HG02884 (cell line): ENCODE data around the gene NEGR1.

ENCODE experiments used
- ATAC-seq: cut with Tn5 transposase; IDR thresholded peaks from one replicate; pipeline ENCODE4 v1.9.1; 2021; ENCODE audit warnings: mild to moderate bottlenecking, moderate library complexity; ENCODE audit not compliant: unreplicated experiment

NEGR1 gene

GRCh38 chr1:71414179-71414578, 868.2 kb downstream of the NEGR1 start:
- no peak for ATAC-seq

DNA sequence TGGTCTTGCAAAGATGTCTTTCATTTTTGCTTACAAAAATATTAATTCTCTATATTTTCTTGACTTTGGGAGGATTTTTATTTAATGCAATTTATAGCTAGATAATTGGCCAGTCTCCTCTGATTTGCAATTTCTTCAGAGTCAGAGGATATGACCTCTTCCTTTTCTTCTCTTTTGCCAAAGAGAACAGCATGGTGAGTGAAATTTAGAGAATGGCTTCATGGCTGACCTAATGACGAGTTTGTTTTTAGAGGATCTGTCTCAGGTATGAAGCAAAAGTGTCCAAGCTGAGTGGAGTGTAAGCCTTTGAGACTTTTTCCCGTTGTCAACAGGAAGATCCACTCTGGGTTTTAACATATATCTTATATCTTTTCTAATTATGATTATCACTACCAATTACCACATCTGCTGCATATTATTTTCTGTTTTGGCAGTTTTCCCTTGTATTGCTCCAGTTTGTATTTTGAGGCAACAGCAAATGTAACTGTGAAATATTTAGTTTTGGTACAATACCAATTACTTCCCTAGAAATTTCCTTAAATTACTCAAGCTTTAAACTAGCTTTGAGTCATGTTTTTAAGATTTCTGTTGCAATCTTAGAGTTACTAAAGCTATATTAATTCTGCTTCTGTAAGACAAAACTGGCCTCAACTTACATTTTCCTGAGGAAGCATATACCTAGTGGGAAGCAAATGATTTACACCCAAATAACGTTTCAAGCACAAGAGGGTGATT, 868.7 kb downstream of the NEGR1 start:
- no peak for ATAC-seq

- ATAC-seq: no peak
Measured at GRCh38 chr1:71400050-71400449, 882.3 kb downstream of the NEGR1 start.

DNA sequence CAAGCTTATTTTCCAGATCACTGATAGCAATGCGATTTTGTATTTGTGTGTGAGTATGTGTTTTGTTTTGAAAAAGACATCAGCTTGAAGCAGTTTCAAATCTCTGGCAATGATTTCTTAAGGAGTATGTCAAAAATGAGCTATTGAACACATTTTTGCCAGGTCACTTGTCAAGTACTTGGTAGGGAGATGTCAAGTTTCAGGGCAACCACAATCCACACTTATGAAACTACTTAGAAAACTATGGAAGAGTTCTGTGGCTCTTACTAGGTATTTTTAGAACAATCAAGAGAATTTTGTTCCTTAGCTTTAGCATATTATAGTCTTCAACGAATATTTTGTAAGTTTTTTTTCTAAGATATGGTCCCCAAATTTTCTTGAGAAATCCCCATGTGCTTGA, 882.7 kb downstream of the NEGR1 start:
- no peak for ATAC-seq

- no peak for ATAC-seq
Measured at GRCh38 chr1:71393301-71393700, 889.0 kb downstream of the NEGR1 start.

DNA sequence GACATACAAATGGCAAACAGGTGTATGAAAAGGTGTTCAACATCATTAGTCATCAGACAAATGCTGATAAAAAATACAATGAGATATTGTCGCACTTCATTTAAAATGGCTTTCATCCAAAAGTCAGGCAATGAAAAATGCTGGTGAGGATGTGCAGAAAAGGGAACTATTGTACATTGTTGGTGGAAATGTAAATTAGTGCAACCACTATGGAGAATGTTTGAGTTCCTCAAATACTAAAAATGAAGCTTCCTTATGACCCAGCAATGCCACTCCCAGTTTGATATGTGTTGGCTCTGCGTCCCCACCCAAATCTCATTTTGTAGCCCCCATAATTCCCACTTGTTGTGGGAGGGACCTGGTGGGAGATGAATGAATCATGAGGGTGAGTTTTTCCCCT, 891.8 kb downstream of the NEGR1 start:
- ATAC-seq: no peak

GRCh38 chr1:71377886-71378285, 904.5 kb downstream of the NEGR1 start:
- ATAC-seq: no peak

DNA sequence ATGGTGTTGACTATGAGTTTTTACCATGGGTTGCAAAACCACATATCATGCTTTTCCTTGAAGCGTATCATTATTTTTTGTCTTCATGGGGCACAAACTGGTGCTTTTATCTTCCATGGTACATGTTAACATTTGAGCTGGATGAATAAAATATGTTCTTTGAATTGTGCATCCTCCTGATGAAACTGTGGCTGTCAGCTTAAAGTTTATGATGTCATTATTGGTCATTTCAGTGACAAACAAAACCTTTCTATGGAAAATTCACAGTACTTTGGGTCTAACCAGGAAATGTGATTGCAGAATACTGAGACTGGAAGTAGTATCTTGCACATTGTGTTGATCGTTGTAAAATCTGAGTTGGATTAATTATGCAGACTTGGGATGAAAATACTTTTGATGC, 909.8 kb downstream of the NEGR1 start:
- ATAC-seq: no peak

DNA sequence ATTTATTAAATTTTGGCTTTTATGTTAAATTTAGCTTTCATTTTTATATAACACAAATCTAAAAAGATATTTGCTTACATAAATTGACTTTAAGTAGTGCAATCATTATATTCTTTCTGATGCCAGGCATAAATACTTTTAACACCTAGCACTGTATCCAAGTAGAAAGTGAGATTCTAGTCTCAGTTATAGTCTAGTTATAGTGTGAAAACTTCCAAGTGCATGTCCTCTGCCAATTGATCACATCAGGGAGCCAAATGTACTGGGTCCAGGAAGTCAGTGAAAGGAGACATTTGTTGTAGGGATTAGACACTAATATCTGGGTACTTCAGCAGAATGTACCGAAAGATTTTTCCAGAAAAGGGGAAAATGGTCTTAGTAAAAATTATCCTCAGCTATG, 910.8 kb downstream of the NEGR1 start:
- no peak for ATAC-seq

- no peak for ATAC-seq
Measured at GRCh38 chr1:71364236-71364635, 918.1 kb downstream of the NEGR1 start.

DNA sequence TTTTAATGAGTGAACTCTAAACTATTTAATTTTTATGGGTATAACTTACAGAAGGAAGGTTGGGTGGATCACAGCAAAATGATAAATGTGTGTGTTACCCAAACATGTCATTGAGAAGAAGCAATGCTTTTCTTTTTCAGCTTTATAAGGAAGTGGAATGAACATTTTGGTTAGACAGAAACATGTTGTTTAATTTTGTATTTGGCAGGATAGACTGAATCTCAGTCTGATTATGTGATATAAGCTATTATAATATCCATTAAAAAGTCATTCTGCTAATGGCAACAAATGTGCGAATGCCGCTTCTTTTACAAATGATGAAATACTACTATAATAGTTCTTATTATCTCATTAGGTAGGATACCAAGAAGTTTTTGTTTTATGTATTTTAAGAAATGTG, 919.6 kb downstream of the NEGR1 start:
- ATAC-seq: no peak

GRCh38 chr1:71362076-71362475, 920.3 kb downstream of the NEGR1 start:
- ATAC-seq: no peak

DNA sequence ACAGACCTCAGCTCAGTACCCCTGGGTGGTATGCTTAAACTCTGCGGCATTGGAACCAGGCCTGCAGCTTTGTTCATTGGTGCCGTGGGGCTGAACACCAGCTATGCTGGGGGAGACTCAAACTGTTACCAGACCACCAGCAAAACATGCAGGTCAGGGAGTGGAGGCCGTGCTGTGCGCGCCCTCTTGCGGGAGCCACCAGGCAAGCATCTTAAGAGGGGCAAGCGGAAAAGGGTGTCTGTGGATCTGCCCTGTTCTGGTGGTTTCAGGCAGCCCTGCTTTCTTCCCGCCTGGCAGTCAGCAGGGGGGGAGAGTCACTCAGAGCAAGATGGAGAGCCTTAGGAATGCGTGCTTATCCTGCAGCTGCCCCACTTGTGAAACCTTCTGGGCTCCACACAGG, 924.6 kb downstream of the NEGR1 start:
- no peak for ATAC-seq

- no peak for ATAC-seq
Measured at GRCh38 chr1:71351438-71351837, 930.9 kb downstream of the NEGR1 start.

GRCh38 chr1:71350805-71351204, 931.5 kb downstream of the NEGR1 start:
- no peak for ATAC-seq

DNA sequence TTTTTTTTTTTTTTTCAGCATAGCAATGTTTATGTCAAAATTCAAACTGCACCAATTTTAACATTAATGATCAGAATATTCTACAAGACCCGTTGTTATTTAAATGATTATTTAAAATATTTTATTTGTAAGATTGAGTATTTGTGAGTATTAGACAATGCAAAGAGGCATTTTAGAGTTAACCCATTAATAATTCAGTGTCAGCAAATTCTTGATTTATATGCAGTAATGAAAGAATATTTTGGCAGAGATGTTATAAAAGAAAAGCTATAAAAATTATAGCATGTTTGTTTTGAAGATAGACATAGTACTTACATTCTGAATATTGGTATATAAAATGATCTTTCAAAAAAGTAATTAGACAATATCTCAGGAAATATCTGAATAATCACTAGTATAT, 932.0 kb downstream of the NEGR1 start:
- no peak for ATAC-seq
